Natural killer cell (primary cell): ENCODE results near the gene MPO. TPM values are rescaled to one million over a fixed set of nuclear protein-coding genes. Genes with fewer than 3 reads are reported as not detected.

Source experiments
- ATAC-seq, 3 donors: fragments of 150-1000 bp in 2 of 3; fragments of 200-7000 bp in 1 of 3; cut with Tn5 transposase; 1 replicate in 1 of 3; 2 replicates in 2 of 3; pipeline ENCODE4 v1.10.0; 2021; ENCODE audit warnings: mild to moderate bottlenecking in 2 of 3, moderate library complexity in 2 of 3
- DNase-seq, 2 donors: peaks; one replicate each; pipeline versions ENCODE4 v3.0.0 to v3.0.0-alpha.2; 2013 to 2021; ENCODE audit warnings: mixed read lengths in 1 of 2
- H3K27ac ChIP-seq: one replicate; pipeline ENCODE4 v1.5.1; 2013; ENCODE audit warnings: mild to moderate bottlenecking, low read length
- H3K27me3 ChIP-seq: one replicate; pipeline ENCODE4 v1.6.1; 2013; ENCODE audit warnings: low read length; ENCODE audit not compliant: control insufficient read depth, insufficient read depth
- H3K36me3 ChIP-seq: one replicate; pipeline ENCODE4 v1.6.1; 2013; ENCODE audit warnings: low read length; ENCODE audit not compliant: control insufficient read depth, insufficient read depth
- H3K4me1 ChIP-seq: one replicate; pipeline ENCODE4 v1.6.1; 2013; ENCODE audit warnings: low read length; ENCODE audit not compliant: control insufficient read depth, insufficient read depth
- H3K4me3 ChIP-seq: one replicate; pipeline ENCODE4 v1.5.1; 2013; ENCODE audit warnings: low read length
- H3K9me3 ChIP-seq: one replicate; pipeline ENCODE4 v1.6.1; 2013; ENCODE audit warnings: low read length; ENCODE audit not compliant: control insufficient read depth, insufficient read depth
- H3K27ac Mint-ChIP-seq, 2 donors: one replicate each; pipeline ENCODE4 v1.8.0; 2022; ENCODE audit warnings: mild to moderate bottlenecking in 2 of 2, mixed read lengths in 2 of 2, moderate library complexity in 1 of 2
- H3K27me3 Mint-ChIP-seq, 2 donors: one replicate each; pipeline ENCODE4 v1.8.0; 2022; ENCODE audit warnings: low read depth in 2 of 2, mixed read lengths in 2 of 2
- H3K36me3 Mint-ChIP-seq: one replicate; pipeline ENCODE4 v1.8.0; 2022; ENCODE audit warnings: mixed read lengths
- H3K4me1 Mint-ChIP-seq, 2 donors: one replicate each; pipeline ENCODE4 v1.8.0; 2022; ENCODE audit warnings: mixed read lengths in 2 of 2
- H3K4me3 Mint-ChIP-seq: one replicate; pipeline ENCODE4 v1.8.0; 2022; ENCODE audit warnings: mild to moderate bottlenecking, moderate library complexity, mixed read lengths
- H3K9me3 Mint-ChIP-seq, 2 donors: one replicate each; pipeline ENCODE4 v1.8.0; 2022; ENCODE audit warnings: mixed read lengths in 2 of 2
- CTCF ChIP-seq: fragments of 200-600 bp; IDR thresholded peaks from one replicate; pipeline ENCODE4 v1.8.0; 2022; ENCODE audit warnings: antibody characterized with exemption
- WGBS: methylation state at CpG from one replicate; pipeline ENCODE4 v1.1.7; 2013; ENCODE audit warnings: missing lambda C conversion rate; ENCODE audit not compliant: insufficient coverage; 5-methylcytosine and 5-hydroxymethylcytosine counted together
- intact Hi-C: fragments of 100-400 bp; cut with micrococcal nuclease; formaldehyde crosslinking; loops from one replicate; pipeline ENCODE4 v1.14.2; 2022
- total RNA-seq, 4 donors: library from RNA; stranded (reverse); fragments of 120-200 nt in 1 of 4; gene quantifications; one replicate each; pipeline versions ENCODE4 v1.2.3 to v1.2.4, GENCODE V29; 2013 to 2022

The MPO gene
- total RNA-seq, 3 donors from 2014 or later (not counting 1 experiment from before 2014, with no cell fraction given), result 1.8 to 1.9 TPM; not detected in 1

DNA sequence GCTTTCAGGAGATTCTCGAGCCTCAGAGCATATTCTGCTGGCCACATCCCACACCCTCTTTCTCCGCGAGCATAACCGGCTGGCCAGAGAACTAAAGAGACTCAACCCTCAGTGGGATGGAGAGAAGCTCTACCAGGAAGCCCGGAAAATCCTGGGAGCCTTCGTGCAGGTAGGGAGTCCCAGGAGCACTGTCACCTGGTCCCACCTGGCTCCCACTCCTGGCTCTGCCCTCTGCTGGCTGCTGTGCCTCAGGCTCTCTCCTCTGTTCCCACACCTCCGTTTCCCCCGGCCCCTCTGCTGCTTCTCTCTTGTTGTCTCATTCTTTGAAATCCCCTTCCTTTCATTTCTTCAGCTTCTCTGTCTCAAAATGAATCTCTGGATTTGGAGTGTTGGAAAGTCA is 25.9 kb downstream of the MPO start:
- DNase-seq (no peak), ATAC-seq (no peak)
- Histone ChIP-seq H3K27ac (no peak overlapping the region), H3K9me3 (no peaks in the 10 kb centered on the region), H3K27me3 (peaks cover 9% of the 10 kb centered on the region), H3K4me1 (peaks cover 3% of the 10 kb centered on the region), H3K4me3 (no peak overlapping the region), H3K36me3 (no peaks in the 10 kb centered on the region)
- 46% methylated on average over 8 of the region's 8 CpGs for WGBS
- H3K4me1 Mint-ChIP-seq, result peaks cover 3 to 6% of the 10 kb centered on the region in 2 donors
- no peak for TF ChIP-seq CTCF
- no peak overlapping the region for H3K4me3 Mint-ChIP-seq
- H3K27ac Mint-ChIP-seq, result no peak overlapping the region
- H3K27me3 Mint-ChIP-seq, result peaks cover 14 to 65% of the 10 kb centered on the region in 2 donors
- H3K36me3 Mint-ChIP-seq, result no peaks in the 10 kb centered on the region
- intact Hi-C loops, result no loop called here
- no peaks in the 10 kb centered on the region for H3K9me3 Mint-ChIP-seq

- Mint-ChIP-seq H3K9me3 (no peaks in the 10 kb centered on the region), H3K27ac (no peak overlapping the region), H3K4me1 (peaks cover 10 to 23% of the 10 kb centered on the region in 2 donors), H3K27me3 (peaks cover 11 to 47% of the 10 kb centered on the region in 2 donors), H3K36me3 (no peaks in the 10 kb centered on the region), H3K4me3 (no peak overlapping the region)
- intact Hi-C loops, result no loop called here
- H3K4me3 ChIP-seq, result no peak overlapping the region
- no peaks in the 10 kb centered on the region for H3K36me3 ChIP-seq
- ATAC-seq (no peak), DNase-seq (no peak)
- no peak for TF ChIP-seq CTCF
- peaks cover 17% of the 10 kb centered on the region for H3K4me1 ChIP-seq
- 91% methylated on average over 3 of the region's 3 CpGs for WGBS
- H3K27me3 ChIP-seq, result peaks cover 9% of the 10 kb centered on the region
- H3K9me3 ChIP-seq, result no peaks in the 10 kb centered on the region
- no peak overlapping the region for H3K27ac ChIP-seq
Observed at GRCh38 chr17:58253082-58253481, 27.7 kb downstream of the MPO start.

DNA sequence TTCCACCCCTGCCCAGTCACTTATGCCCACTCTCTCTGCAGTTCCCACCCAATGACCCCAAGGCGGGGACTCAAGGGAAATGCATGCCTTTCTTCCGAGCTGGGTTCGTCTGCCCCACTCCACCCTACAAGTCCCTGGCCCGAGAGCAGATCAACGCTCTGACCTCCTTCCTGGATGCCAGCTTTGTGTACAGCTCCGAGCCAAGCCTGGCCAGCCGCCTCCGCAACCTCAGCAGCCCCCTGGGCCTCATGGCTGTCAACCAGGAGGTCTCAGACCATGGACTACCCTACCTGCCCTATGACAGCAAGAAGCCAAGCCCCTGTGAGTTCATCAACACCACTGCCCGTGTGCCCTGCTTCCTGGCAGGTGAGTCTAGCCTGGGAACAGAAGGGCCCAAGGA is 28.6 kb downstream of the MPO start:
- Mint-ChIP-seq H3K27ac (no peak overlapping the region), H3K4me3 (no peak overlapping the region), H3K27me3 (peaks cover 7 to 38% of the 10 kb centered on the region in 2 donors), H3K4me1 (peaks cover 17 to 31% of the 10 kb centered on the region in 2 donors), H3K9me3 (no peaks in the 10 kb centered on the region), H3K36me3 (no peaks in the 10 kb centered on the region)
- Histone ChIP-seq H3K4me3 (no peak overlapping the region), H3K9me3 (no peaks in the 10 kb centered on the region), H3K36me3 (no peaks in the 10 kb centered on the region), H3K4me1 (peaks cover 25% of the 10 kb centered on the region), H3K27me3 (peaks cover 8% of the 10 kb centered on the region), H3K27ac (no peak overlapping the region)
- DNase-seq (no peak), ATAC-seq (no peak)
- no peak for TF ChIP-seq CTCF
- 87% methylated on average over 9 of the region's 9 CpGs for WGBS
- intact Hi-C loops, result no loop called here

- Mint-ChIP-seq H3K27me3 (peaks cover 10 to 38% of the 10 kb centered on the region in 2 donors), H3K4me3 (peak overlapping the region; percentile 71), H3K9me3 (no peaks in the 10 kb centered on the region), H3K36me3 (no peaks in the 10 kb centered on the region), H3K27ac (no peak overlapping the region), H3K4me1 (peaks cover 17 to 31% of the 10 kb centered on the region in 2 donors)
- intact Hi-C loops, result no loop called here
- peaks cover 8% of the 10 kb centered on the region for H3K27me3 ChIP-seq
- DNase-seq (no peak), ATAC-seq (no peak)
- no peaks in the 10 kb centered on the region for H3K9me3 ChIP-seq
- TF ChIP-seq CTCF, result no peak
- 86% methylated on average over 11 of the region's 12 CpGs for WGBS
- H3K4me1 ChIP-seq, result peaks cover 33% of the 10 kb centered on the region
- no peak overlapping the region for H3K4me3 ChIP-seq
- H3K36me3 ChIP-seq, result no peaks in the 10 kb centered on the region
- no peak overlapping the region for H3K27ac ChIP-seq
Observed at GRCh38 chr17:58250344-58251011, 30.3 kb downstream of the MPO start.
